ENCODE measurements around the gene MYL11.
"Not testable (repeated sequence)": the region's sequence is repeated elsewhere in the genome, so short reads cannot be mapped to it uniquely, and the experiment has no call there.

The MYL11 gene

DNA sequence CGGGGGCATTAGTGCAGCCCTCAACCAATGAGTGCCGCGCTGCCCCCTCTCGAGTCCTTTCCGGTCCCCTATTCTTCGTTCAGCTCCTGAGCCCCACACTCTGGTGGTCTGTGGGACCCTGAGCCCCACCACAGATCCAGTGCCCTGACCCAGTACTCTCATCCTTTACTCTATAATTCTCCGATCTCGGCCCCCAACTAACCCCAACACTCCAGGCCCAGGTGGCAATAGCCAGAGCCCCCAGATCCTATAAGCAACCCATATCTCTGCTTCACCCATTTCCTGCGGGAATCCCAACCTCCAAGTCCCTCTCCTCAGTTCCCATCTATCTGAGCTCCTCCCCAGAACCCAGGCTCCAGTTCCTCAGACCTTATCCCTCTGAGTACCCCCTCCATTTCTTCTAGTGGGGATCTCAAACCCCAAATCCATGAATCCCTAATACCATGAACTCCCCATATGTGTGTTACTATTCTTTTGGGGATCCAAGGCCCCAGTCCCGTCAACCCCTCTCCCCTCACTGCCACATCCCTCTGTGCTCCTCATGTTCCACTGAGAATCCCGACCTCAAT, 3.3 kb upstream of the MYL11 start:
- DNase-seq (ENCODE audit: low read depth): no peak

DNA sequence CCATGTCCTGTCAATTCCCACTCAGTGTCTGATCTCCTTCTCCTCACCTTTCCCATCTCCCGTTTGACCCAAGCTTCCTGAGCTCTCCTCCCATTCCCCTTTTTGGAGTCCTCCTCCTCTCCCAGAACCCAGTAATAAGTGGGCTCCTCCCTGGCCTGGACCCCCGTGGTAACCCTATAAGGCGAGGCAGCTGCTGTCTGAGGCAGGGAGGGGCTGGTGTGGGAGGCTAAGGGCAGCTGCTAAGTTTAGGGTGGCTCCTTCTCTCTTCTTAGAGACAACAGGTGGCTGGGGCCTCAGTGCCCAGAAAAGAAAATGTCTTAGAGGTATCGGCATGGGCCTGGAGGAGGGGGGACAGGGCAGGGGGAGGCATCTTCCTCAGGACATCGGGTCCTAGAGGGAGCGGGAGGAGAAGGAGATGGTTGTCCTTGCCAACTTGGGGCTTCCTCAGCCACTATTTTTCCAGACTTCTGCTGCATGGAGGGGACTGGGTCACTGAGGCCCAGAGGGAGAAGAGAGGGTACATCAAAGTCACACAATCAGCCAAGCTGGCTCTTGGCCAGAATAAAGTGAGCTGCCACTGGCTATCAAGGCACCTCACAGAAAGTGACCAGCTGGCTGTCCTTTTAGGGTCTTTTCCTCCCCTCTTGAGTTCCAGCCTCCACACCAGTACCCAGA, 2.4 kb upstream of the MYL11 start:
- no peak for DNase-seq (ENCODE audit: low read depth)

DNA sequence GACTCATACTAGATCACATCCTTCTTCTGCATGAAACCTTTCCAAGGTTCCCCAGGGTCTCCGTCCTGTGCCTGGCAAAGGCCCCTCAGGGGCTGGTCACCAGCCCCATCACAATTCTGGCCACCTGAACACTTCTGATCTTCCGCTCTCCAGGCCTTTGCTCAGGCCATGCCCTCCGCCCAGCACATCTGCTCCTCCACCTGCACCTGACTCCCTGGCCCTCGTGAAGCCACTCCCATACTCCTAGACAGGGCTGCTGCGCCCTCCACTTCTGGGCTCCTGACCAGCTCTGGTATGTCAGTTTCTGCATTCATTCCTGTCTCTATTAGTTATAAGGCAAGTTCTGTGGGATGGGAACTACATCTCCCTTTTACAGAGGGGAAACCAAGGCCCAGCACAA, 1.9 kb upstream of the MYL11 start:
- no peak for DNase-seq (ENCODE audit: low read depth)

DNA sequence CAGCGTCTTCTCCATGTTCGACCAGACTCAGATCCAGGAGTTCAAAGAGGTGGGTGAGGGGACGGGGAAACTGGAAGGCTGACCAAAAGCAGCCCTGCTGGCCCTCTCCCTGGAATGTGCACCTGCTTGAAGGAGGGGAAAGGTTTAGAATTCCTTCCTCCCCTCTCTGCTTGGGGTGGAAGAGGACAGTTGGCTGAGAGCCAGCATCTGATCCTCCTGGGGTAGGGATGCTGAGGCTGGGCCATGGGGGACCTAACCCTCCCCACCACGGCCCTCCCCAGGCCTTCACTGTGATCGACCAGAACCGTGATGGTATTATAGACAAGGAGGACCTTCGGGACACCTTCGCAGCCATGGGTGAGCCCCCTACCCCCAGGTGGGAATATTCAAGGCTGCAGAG, 1.3 kb downstream of the MYL11 start:
- DNase-seq (ENCODE audit: low read depth): no peak

DNA sequence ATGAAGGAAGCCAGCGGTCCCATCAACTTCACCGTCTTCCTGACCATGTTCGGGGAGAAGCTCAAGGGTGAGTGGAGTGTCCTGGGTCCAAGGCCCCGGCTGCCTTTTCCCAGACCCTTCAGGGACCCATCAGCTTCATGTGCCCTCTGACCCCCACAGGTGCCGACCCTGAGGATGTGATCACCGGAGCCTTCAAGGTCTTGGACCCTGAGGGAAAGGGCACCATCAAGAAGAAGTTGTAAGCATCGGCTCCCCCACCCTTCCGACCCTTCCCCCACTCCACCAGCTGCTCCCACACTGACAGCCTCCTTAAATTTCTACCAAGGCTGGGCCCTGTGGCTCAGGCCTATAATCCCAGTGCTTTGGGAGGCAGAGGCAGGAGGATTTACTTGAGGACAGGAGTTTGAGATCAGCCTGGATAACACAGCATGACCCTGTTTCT, 1.9 kb downstream of the MYL11 start:
- DNase-seq (ENCODE audit: low read depth): no peak

DNA sequence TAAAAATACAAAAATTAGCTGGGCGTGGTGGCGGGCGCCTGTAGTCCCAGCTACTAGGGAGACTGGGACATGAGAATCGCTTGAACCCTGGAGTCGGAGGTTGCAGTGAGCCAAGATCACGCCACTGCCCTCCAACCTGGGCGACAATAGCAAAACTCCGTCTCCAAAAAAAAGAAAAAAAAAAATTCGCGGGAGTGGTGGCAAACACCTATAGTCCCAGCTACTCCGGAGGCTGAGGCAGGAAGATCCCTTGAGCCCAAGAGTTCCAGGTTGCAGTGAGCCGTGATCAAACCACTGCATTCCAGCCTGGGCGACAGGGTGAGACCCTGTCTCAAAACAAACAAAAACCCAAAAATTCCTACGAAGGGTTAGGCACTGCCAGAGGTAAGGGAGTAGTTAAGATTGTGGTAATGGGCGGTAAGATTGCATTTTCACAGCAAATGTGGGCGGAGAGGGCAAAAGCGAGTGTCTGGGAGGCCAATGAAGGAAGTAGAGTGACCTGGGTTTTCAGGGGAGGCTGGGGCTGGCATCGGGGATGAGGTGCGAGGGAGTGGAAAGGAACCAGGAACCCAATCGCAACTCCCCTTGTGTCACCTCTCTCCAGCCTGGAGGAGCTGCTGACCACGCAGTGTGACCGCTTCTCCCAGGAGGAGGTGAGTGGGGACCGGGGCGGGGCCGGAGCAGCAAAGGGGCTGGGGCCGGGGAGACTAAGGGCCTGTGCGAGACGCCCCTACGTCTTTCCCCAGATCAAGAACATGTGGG, 2.6 kb downstream of the MYL11 start:
- no peak for DNase-seq (ENCODE audit: low read depth)

DNA sequence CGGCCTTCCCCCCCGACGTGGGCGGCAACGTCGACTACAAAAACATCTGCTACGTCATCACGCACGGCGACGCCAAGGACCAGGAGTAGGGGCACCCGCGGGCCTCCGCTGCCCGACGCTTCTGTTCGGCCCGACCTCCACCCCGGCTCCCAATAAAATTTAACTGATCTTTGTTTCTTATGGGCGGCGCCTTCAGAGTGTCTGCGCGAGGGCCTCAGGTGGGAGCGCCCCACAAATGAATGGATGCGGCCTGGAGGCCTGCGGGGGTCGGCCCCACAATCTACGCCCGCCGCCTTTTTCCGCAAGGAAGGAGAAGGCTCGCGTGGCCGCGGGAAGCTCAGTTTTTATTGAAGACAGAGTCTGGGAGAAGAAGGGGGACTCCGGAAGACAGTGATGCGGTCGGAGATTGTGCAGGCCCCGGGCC, 3.2 kb downstream of the MYL11 start:
- DNase-seq (ENCODE audit: low read depth): peak; percentile 88

DNA sequence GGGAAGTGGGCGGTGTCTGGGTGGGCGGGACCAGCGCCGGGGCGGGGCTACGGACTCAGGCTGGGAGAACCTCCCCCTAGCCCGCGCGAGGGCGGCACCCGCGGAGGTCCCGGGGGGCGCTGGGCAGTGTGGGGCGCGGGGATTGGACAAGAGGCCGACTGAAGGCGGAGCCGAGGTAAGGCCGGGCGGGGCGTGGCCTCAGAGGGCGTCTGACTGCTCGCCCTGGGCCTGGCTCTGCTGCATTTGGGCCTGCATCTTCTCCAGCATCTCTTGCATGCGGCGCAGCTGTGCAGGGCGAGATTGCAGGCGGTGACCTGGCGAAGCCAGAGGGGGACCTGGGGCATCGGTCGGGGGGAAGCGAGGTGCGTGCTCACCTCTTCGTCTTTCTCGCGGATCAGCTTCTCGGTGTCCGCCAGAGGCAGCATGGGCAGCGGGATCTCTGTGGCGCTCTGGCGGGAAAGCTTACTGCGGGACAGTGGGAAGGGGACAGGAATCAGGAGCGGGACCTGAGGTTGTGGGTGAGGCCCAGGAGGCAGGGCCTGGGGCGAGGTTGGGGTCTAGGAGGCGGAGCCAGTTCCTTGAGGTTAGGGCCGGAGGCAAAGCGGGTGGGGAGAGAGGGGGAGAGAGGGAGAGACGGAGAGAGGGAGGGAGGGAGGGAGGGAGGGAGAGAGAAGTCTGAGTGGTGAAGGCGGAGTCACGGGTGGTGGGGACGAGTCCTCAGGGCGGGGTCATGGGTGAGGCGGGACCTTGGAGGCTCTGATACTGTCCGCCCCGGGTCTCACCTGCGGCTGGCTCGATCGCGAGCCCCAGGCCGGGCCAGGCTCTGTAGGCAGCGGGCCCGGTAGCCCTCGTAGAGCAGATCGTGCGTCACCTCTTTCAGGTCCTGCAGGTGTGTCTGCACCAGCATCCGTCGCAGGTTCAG, 3.9 kb downstream of the MYL11 start:
- DNase-seq (ENCODE audit: low read depth): peak; percentile 98

DNA sequence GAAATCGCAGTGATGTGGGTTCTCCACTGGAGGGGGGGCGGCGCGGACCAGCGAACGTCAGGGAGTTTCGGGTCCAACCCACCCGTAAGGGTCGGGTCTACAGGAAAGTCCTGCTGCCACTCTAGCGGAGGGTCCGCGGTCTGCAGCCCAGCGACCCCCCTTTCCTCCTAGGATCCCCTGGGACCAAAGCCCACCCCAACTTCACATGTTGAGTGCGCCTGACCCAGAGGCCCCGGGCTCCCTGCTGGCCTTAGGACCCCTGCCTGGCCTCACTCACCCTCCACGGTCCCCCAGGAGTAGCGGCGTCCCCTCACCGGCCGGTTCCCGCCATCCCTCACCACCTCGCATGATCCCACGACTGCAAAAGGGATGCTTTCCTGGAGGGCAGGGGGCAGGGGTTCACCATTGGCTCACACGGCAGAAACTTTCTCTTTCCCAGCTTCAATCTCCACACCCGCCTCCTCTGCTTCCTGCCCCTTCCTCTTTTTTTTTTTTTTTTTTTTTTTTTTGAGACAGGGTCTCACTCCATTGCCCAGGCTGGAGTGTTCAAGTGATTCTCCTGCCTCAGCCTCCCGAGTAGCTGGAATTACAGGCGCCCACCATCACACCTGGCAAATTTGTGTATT, 4.7 kb downstream of the MYL11 start:
- DNase-seq (ENCODE audit: low read depth): no peak

DNA sequence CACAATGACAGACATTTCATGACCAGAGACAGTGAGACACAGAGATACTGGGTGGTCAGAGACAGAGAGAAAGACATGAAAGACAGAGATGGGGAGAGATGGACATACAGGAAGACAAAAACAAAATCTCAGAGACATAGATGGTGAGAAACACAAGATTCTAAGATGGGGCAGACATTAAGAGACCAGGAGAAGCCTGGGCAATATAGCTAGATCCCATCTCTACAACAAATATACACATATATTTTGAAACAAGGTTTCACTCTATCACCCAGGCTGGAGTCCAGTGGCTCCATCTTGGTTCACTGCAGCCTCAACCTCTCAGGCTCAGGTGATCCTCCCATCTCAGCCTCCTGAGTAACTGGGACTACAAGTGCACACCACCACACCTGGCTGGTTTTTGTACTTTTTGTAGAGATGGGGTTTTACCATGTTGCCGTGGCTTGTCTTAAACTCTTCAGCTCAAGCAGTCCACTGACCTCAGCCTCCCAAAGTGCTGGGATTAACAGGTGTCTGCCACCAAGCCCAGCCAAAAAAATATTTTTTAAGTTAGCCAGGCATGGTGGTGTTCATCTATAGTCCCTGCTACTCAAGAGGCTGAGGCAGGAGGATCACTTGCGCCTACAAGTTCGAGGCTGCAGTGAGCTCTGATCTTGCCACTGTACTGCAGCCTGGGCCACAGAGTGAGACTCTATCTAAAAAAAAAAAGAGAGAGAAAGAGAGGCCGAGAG, 5.6 kb downstream of the MYL11 start:
- no peak for DNase-seq (ENCODE audit: low read depth)

DNA sequence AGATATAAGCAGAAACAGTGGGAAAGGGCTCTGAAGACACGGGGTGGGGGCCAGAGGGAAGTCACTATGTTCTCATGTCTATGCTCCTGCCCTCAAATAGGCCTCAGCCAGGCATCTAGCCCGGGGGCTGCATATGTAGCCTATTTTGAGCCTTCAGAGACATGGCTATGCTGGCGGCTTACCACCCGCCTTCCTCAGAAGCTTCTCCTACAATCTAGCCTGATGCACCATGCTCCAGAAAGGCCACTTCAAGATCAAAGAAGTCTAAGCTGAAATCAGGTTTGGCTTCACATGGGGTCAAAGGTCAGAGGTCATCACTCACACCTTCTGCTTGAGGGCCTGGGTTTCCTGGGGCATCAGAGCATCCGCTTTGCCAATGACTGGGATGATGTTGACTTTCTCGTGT, 6.2 kb downstream of the MYL11 start:
- DNase-seq (ENCODE audit: low read depth): no peak

DNA sequence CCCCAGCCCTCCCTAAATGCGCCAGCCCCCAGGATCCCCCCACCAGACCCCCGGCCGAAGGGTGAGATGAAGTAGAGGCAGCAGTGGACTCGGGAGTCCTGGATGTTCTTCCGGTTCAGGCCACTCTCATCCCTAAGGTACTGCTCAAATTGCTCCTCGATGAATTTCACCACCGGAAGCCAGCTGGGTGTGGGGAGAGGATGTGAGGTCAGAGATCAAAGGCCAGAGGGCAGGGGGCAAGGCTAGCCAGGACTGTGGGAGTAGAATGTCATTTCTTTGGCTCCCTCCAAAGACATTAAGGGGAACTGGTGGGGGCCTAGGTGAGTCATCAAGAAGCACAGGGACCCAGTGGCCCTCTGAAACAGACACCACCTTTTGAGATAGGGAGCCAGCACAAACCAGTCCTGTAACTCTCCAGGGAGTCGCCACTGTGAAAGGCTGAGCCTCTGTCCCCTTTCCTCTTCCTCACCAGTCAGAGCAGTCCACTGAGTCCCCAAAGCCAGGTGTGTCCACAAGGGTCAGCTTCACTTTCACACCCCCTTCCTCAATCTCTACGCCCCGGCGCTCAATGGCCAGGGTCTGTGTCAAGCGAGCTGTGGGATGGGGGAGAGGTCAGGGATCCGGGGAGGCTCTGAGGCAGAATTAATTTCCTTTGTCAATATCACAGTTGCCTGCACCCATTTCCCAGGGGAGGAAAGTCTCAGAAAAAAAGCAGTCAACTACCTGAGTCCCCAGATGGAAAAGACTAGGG, 6.9 kb downstream of the MYL11 start:
- DNase-seq (ENCODE audit: low read depth): no peak

DNA sequence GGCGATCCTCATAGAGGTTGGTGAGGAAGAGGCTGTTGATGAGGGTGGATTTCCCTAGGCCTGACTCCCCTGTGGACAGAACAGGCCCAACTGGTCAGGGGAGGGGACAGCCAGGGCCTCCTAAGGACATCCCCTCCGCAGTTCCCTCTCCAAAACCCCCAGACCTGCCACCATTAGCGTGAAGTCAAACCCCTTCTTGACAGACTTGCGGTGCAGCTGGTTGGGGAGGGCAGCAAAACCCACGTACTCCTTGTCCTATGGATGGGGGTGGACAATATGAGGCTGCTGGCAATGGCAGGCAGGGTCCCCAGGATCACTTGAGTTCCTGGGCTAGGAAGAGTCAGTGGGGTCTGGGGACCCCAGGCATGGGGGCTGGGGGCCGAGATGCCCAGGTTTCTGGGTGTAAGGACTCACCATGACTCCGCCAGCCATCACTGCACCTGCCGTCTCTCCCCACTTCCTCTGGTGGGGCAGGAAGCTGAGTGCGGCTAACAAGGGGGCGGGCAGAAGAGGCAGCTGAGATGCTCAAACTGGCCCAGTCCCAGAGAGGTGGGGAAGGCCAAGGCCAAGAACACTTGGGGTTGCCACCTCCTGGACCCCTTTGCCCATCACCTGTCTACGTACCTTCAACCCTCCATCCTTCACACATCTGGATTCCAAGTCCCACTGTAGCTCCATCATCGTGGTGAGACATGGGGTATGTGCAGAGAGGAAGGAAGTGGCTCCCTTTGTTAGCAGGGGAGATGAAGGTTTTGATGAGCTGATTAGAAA, 7.7 kb downstream of the MYL11 start, which contains the start of gene SEPTIN1:
Gene SEPTIN1, minus strand, starts transcription at position 451 of the 771 bp plus-strand sequence. Its CDS starts 19 bp downstream, at position 432.
- no peak for DNase-seq (ENCODE audit: low read depth)

DNA sequence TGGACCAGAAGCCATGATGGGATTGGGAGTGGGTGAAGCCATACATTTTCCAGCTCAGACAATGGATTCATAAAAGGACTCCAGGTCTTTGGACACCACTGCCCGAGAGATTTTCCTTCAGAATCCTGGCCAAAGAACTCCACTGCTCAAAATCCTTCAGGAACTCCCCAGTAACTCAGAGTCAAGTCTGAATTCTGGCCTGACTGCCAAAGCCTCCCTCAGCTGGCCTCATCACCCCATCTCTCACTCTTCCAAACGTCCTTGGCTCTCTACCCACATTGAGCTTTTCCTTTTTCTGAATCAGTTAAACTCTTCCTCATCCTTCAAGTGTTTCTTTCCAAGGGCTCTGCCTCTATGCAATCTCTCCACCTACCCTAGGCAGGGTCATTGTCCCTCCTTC, 8.9 kb downstream of the MYL11 start:
- no peak for DNase-seq (ENCODE audit: low read depth)

DNA sequence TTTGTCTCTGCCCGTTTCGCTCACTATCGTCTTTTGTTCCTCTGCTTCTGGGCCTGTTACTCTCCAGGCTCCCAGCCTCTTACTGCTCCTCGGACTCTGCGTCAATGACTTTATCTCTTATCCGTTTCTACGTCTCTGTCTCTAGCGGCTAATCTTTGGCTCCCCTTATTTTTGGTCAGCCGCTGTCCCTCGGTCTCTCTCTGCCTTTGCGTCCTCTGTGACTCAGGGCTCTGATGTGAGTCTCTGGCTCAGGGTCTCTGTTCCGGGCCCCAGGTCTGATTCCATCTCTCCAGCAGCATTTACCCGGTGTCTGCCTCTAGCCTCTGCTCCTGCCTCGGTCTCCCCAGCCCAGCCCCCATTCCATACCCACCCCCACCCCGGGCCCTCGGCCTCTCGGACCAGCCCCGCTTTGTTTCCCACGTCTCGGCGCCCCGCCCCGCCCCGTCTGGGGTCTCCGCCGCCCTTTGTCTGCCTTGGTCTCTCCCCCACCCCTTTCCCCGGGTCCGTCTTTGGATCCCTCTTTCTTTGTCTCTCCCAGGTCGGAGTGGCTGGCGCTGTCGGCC, 20.1 kb downstream of the MYL11 start:
- peak; percentile 47 for DNase-seq (ENCODE audit: low read depth)

DNA sequence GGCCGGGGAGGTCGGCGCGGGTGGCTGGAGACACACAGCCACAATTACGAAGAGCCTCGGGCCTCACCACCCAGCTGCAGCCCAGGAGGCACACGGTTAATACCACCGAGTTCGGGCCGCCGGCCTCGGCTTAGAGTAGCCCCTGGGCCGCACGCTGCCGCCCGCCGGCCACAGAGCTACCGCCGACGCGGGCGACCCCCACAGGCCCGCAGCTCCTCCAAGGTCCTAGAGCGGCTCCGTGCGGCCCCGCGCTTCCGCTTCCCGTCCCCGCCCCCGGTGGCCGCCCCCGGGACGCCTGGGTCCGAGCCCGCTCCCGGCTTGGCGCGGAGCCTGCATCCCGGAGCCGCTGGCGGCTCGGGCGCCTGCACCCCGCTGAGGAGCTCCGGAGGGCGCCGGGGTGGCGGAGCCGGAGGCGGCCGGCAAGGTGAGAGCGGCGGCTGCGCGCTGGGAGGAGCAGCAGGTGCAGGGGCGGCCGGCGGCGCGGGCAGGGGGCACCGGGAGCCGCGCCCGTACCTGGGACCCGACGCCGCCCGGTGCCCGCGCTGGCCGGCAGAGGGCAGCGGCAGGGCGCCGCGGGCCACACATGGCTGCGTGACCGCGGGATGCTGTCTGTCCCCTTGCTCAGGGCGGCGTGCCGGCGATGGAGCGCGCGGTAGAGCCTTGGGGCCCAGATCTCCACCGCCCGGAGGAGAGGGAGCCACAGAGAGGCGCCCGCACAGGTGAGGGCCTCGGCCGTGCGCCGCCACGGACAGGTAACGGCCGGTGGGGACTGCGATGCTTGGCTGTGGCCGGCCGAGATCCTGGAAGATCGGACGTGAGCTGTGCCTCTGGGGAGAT, 20.8 kb downstream of the MYL11 start, which contains the start of gene ZNF48:
Gene ZNF48, plus strand, starts transcription at position 266 of the 837 bp plus-strand sequence. Its CDS starts 375 bp downstream, at position 641.
- DNase-seq (ENCODE audit: low read depth): peak; percentile 77

DNA sequence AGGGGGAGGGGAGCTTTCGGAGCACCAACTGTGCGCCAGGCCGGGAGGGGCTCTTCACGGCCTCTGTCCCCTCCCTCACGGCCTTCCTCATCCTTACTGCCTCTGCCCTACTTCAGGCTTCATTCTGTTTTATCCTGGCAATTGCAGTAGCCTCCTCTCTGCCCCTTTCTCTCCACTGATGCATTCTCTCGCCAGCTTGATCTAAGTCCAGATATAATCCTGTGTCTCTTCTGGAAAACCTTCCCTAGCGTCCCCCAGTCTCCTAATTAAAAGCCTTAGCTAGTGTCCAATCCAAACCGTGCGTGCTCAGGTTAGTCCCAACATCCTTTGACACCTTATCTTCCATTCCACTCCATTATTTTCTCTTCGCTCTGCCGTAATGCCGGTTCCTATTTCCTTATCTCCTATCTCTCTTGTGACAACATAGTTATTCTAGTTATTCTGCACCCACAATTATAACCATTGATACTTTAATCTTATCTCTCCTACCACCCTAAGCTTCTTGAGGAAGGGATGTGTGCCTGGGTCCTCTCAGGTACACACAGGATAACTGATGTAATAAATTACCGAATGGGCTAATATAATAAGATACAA, 21.5 kb downstream of the MYL11 start:
- DNase-seq (ENCODE audit: low read depth): no peak

DNA sequence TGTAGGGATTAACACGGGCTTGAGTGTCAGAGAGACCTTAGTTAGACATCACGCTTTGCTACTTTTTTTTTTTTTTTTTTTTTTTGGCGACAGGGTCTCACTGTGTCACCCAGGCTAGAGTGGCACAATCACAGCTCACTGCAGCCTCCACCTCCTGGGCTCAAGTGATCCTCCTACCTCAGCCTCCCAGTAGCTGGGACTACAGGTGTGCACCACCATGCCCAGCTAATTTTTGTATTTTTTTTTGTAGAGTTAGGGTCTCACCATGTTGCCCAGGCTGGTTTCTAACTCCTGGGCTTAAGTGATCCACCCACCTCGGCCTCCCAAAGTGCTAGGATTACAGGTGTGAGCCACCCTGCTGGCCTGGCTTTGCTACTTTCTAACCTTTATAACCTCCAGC, 22.0 kb downstream of the MYL11 start:
- not testable (repeated sequence) for DNase-seq (ENCODE audit: low read depth)

All from ELR (cell line).